Measurements from ENCODE around the gene MBLAC1. TPM values are rescaled to one million over a fixed set of nuclear protein-coding genes. Genes with fewer than 3 reads are reported as not detected.

MBLAC1 gene
- total and polyA plus RNA-seq, 2 of the 4 experiments (the other 2 are of a cell fraction): 0.72 to 1.4 TPM

- ATAC-seq (ENCODE audit: low read depth): no peak
- WGBS, 2 experiments (ENCODE audit: extremely low coverage in 2 of 2, insufficient read length in 1 of 2): 77% methylated on average over 12 of the region's 12 CpGs; no CpG with 5 or more reads in 1 of the 2 experiments
- peaks cover 33 to 70% of the 10 kb centered on the region in 2 experiments for H3K79me1 ChIP-seq (ENCODE audit: low read depth in 1 of 2, low read length in 2 of 2)
- no peak for TF ChIP-seq RAD21 (IDR thresholded peaks at IDR 0.05; ENCODE audit: low read length)
- no peak for TF ChIP-seq CEBPB (IDR thresholded peaks at IDR 0.05; ENCODE audit: low read depth, low read length)
- H3K36me3 ChIP-seq (ENCODE audit: control insufficient read depth, insufficient read depth, low read length): peaks cover 46% of the 10 kb centered on the region
- intact Hi-C loops (cut with micrococcal nuclease) (no loop called here), dilution Hi-C loops (cut with HindIII; ENCODE audit: low sequenced_read_pairs, unreplicated experiment) (no loop called here), in situ Hi-C loops (cut with MboI; ENCODE audit: low sequenced_read_pairs) (no loop called here)
- H4K20me1 ChIP-seq (ENCODE audit: insufficient read depth, low read length): peaks cover 7% of the 10 kb centered on the region; the same call in 1 of the 2 replicates
- H3K27ac ChIP-seq (ENCODE audit: insufficient read depth, low read length): peak overlapping the region; percentile 24; the same call in 1 of the 2 replicates
- peaks cover 15% of the 10 kb centered on the region for H3K4me1 ChIP-seq (ENCODE audit: control insufficient read depth, insufficient read depth, low read length)
- no peaks in the 10 kb centered on the region for H3K27me3 ChIP-seq (ENCODE audit: control insufficient read depth, insufficient read depth, low read length)
- no peak overlapping the region; the same call in 1 of the 2 replicates for H3K56ac ChIP-seq (ENCODE audit: extremely low read depth, insufficient read depth, low read length)
- H4K91ac ChIP-seq (ENCODE audit: insufficient read depth, low read depth, low read length): 0 out of 2 replicates have a peak overlapping the region, but pooled peaks have one; percentile 36
- H3K18ac ChIP-seq (ENCODE audit: low read depth, low read length): no peak overlapping the region
- no peak overlapping the region for H2BK5ac ChIP-seq (ENCODE audit: low read depth, low read length, poor library complexity, severe bottlenecking)
- H3K9ac ChIP-seq (ENCODE audit: low read depth, low read length): peak overlapping the region; percentile 75
- BruUV-seq (replicated peaks): no TSS peak
- H2BK120ac ChIP-seq (ENCODE audit: low read depth, low read length): no peak overlapping the region
- POLR2A ChIA-PET (ENCODE audit: unreplicated experiment): no interaction called here
- H3K14ac ChIP-seq (replicated peaks; ENCODE audit: low read depth, low read length): peak overlapping the region; percentile 74
- peak overlapping the region; percentile 77 for H2AK9ac ChIP-seq (replicated peaks; ENCODE audit: low read depth, low read length, poor library complexity)
- no peak overlapping the region for H2BK20ac ChIP-seq (ENCODE audit: low read depth, low read length)
- H3K23ac ChIP-seq (ENCODE audit: low read depth, low read length): peak overlapping the region; percentile 65; the same call in 1 of the 2 replicates
- no peak for DNase-seq
- H2BK15ac ChIP-seq (ENCODE audit: low read depth, low read length): no peak overlapping the region
- no peaks in the 10 kb centered on the region for H3K9me3 ChIP-seq (ENCODE audit: control insufficient read depth, insufficient read depth, low read length)
- H3K9me1 ChIP-seq (ENCODE audit: insufficient read depth, low read length): peaks cover 5% of the 10 kb centered on the region; the same call in 1 of the 2 replicates
- CTCF ChIA-PET: no interaction called here
- H3K4me3 ChIP-seq (ENCODE audit: insufficient read depth, low read depth, low read length): peak overlapping the region; percentile 54
- H2AFZ ChIP-seq (replicated peaks; ENCODE audit: low read length, poor library complexity): no peak overlapping the region
- H2AK5ac ChIP-seq (ENCODE audit: low read depth, low read length): peak overlapping the region; percentile 6
- H4K8ac ChIP-seq (ENCODE audit: low read depth in 2 of 2, low read length in 2 of 2): peak overlapping the region in 1 of 2 experiments; percentile 19; a peak in 1 of 4 replicates
- H3K4me2 ChIP-seq (ENCODE audit: low read depth, low read length): peak overlapping the region; percentile 85
- H4K5ac ChIP-seq (ENCODE audit: low read depth, low read length): no peak overlapping the region
- peak overlapping the region; percentile 72 for H3K4ac ChIP-seq (ENCODE audit: low read depth, low read length)
These were observed 27.3 kb upstream of the MBLAC1 start for GRCh38 chr7:100099452-100099851.
